Mesodermal cell (in vitro differentiated cells): ENCODE results near the gene MAST4.

Experiments
- H3K27ac ChIP-seq: 2 replicates; pipeline ENCODE4 v1.7.0; 2013; ENCODE audit warnings: mild to moderate bottlenecking, low read depth, low read length, moderate library complexity; ENCODE audit not compliant: severe bottlenecking
- H3K36me3 ChIP-seq: 2 replicates; pipeline ENCODE4 v1.7.1; 2013; ENCODE audit warnings: mild to moderate bottlenecking, low read length, moderate library complexity; ENCODE audit not compliant: control insufficient read depth, insufficient read depth
- H3K4me1 ChIP-seq: one replicate; pipeline ENCODE4 v1.7.1; 2013; ENCODE audit warnings: mild to moderate bottlenecking, low read length; ENCODE audit not compliant: insufficient read depth, control insufficient read depth, poor library complexity, severe bottlenecking
- H3K4me3 ChIP-seq: 2 replicates; pipeline ENCODE4 v1.7.0; 2013; ENCODE audit warnings: low read length, control low read depth, mild to moderate bottlenecking; ENCODE audit not compliant: insufficient read depth, poor library complexity, severe bottlenecking; ENCODE audit errors: extremely low read depth
- H3K9me3 ChIP-seq: 2 replicates; pipeline ENCODE4 v1.7.1; 2013; ENCODE audit warnings: mild to moderate bottlenecking, low read length, moderate library complexity; ENCODE audit not compliant: control insufficient read depth
- WGBS, 2 experiments: methylation state at CpG; one replicate each; pipeline ENCODE4 v1.1.5; 2013; ENCODE audit warnings: missing lambda C conversion rate in 2 of 2; ENCODE audit not compliant: insufficient coverage in 2 of 2; 5-methylcytosine and 5-hydroxymethylcytosine counted together

Gene MAST4

GRCh38 chr5:66697796-66698564, 101.8 kb downstream of the MAST4 start:
- no peak overlapping the region for H3K4me3 ChIP-seq
- H3K4me1 ChIP-seq: no peaks in the 10 kb centered on the region
- no peak overlapping the region for H3K27ac ChIP-seq
- WGBS, 2 experiments: 80 to 86% methylated on average over 6 of the region's 6 CpGs
- no peaks in the 10 kb centered on the region for H3K36me3 ChIP-seq
- H3K9me3 ChIP-seq: no peaks in the 10 kb centered on the region

GRCh38 chr5:66701244-66701643, 105.1 kb downstream of the MAST4 start:
- Histone ChIP-seq H3K4me1 (no peaks in the 10 kb centered on the region), H3K27ac (no peak overlapping the region), H3K4me3 (no peak overlapping the region), H3K9me3 (no peaks in the 10 kb centered on the region), H3K36me3 (no peaks in the 10 kb centered on the region)
- WGBS, 2 experiments: no CpG with 5 or more reads among the region's 1 CpG

DNA sequence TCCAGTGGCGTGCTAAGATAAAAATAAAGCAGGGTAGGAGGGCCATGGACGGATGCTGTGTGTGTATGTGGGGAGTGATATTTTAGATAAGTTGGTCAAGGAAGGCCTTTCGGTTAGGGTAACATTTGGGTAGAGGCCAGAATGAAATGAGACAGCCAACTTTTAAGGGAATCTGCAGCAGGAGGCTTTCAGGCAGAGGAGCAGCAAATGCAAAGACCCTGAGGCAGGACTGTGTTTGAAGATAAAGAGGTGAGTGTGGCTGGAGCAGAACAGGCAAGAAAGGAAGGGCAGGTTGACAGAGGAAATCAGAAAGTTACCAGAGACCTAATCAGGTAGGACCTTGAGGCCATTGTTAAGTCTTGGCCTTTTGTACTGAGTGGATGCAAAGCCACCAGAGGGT, 106.2 kb downstream of the MAST4 start:
- no peak overlapping the region for H3K4me3 ChIP-seq
- 88 to 100% methylated on average over 3 of the region's 3 CpGs for whole genome bisulfite sequencing, 2 experiments
- no peaks in the 10 kb centered on the region for H3K9me3 ChIP-seq
- H3K4me1 ChIP-seq: no peaks in the 10 kb centered on the region
- H3K36me3 ChIP-seq: no peaks in the 10 kb centered on the region
- no peak overlapping the region for H3K27ac ChIP-seq

- 0% methylated on average over 1 of the region's 3 CpGs for WGBS, 2 experiments
- Histone ChIP-seq H3K4me3 (no peak overlapping the region), H3K36me3 (no peaks in the 10 kb centered on the region), H3K27ac (no peak overlapping the region), H3K4me1 (no peaks in the 10 kb centered on the region), H3K9me3 (no peaks in the 10 kb centered on the region)
Measured at GRCh38 chr5:66704790-66705425, 108.7 kb downstream of the MAST4 start.

- Histone ChIP-seq H3K36me3 (no peaks in the 10 kb centered on the region), H3K4me1 (no peaks in the 10 kb centered on the region), H3K9me3 (peaks cover 16% of the 10 kb centered on the region), H3K4me3 (no peak overlapping the region), H3K27ac (no peak overlapping the region)
- no CpG with 5 or more reads among the region's 1 CpG for WGBS, 2 experiments
Measured at GRCh38 chr5:66708368-66708767, 112.2 kb downstream of the MAST4 start.

GRCh38 chr5:66710557-66711088, 114.4 kb downstream of the MAST4 start:
- 71 to 100% methylated on average over 1 of the region's 5 CpGs for WGBS, 2 experiments
- peaks cover 16% of the 10 kb centered on the region for H3K9me3 ChIP-seq

GRCh38 chr5:66713998-66714397, 117.8 kb downstream of the MAST4 start:
- H3K27ac ChIP-seq: peak overlapping the region; percentile 0
- no peaks in the 10 kb centered on the region for H3K36me3 ChIP-seq
- H3K9me3 ChIP-seq: peaks cover 16% of the 10 kb centered on the region
- no peak overlapping the region for H3K4me3 ChIP-seq
- H3K4me1 ChIP-seq: peaks cover 14% of the 10 kb centered on the region
- 83 to 100% methylated on average over 2 of the region's 3 CpGs for WGBS, 2 experiments

More at GRCh38 chr5:66710557-66711088, 114.4 kb downstream of the MAST4 start:
- Histone ChIP-seq H3K27ac (no peak overlapping the region), H3K36me3 (no peaks in the 10 kb centered on the region), H3K4me3 (no peak overlapping the region), H3K4me1 (peaks cover 6% of the 10 kb centered on the region)

DNA sequence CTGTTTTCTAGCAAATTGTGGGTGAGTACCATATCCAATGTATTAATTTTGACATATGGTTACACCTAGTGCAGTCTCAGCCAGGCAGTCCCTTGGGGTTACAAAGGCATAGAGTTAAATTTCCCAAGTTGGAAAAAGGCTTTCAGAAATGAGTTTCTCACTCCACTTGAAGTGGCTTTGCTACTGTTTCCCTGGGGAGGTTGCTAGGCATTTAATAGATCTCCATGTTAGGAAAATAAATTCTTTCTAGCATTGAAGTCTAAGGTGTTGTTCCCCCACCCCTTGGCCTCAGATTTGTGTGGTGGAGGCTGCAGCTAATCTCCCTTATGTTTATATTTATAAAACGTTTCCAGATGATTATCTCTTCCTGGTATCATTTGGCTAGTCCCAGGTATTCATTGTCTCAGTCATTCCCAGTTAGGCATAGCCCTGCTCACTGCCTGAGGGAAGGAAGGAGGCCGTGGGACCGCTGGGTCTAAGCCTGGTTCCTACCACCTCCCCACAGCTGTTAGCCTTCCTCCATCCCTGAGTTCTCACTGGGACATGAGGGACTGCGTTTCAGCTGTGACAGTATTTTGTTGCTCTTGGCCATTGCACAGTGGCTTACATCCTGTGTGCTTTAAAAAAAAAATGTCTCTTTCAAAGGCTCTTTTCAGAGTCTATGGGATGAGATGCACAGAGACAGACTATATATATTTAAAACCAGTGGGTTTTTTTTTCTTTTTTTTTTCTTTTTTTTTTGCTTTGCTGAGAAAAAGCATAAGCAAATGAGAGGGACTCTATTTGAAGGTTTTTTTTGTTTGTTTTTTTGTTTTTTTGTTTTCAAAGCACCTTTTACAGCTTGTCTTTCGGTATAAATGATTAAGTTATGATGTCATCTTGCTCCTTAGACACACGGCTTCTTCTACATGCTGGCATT, 121.5 kb downstream of the MAST4 start:
- WGBS, 2 experiments: 80% methylated on average over 1 of the region's 6 CpGs; no CpG with 5 or more reads in 1 of the 2 experiments
- H3K27ac ChIP-seq: no peak overlapping the region

GRCh38 chr5:66718374-66719002, 122.3 kb downstream of the MAST4 start:
- Histone ChIP-seq H3K36me3 (no peaks in the 10 kb centered on the region), H3K9me3 (no peaks in the 10 kb centered on the region), H3K4me3 (no peak overlapping the region), H3K4me1 (peaks cover 14% of the 10 kb centered on the region), H3K27ac (no peak overlapping the region)
- WGBS, 2 experiments: 88 to 90% methylated on average over 6 to 7 of the region's 7 CpGs

More for the DNA sequence above, 121.5 kb downstream of the MAST4 start:
- Histone ChIP-seq H3K4me1 (peaks cover 14% of the 10 kb centered on the region), H3K36me3 (no peaks in the 10 kb centered on the region), H3K9me3 (peaks cover 4% of the 10 kb centered on the region), H3K4me3 (no peak overlapping the region)

DNA sequence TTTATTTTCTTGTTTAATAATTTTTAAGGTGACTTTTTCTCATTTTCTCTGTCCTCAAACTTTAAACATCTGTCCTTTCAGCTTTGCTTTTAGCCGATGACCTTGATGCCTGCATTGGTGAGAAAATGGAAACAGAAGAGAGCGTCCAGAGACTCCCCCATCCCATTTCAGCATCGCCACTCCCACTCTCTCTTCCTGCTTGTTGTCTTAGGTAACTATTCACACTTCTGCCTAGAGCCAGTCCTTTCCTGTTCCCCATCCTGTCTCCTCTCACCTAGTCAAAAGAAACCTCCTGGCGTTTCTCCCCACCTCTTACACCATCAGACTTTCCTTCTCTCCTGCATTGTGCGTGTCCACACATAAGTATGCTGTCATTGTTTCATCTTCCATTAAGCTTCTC, 124.6 kb downstream of the MAST4 start:
- H3K4me1 ChIP-seq: peaks cover 8% of the 10 kb centered on the region
- H3K4me3 ChIP-seq: no peak overlapping the region
- H3K27ac ChIP-seq: no peak overlapping the region
- no peaks in the 10 kb centered on the region for H3K36me3 ChIP-seq
- H3K9me3 ChIP-seq: no peaks in the 10 kb centered on the region
- 72 to 84% methylated on average over 5 of the region's 5 CpGs for WGBS, 2 experiments
